IMR-90 (cell line): ENCODE data around the gene FGF12. TPM values are rescaled to one million over a fixed set of nuclear protein-coding genes. Genes with fewer than 3 reads are reported as not detected.

Experiments
- ATAC-seq: fragments of 200-7000 bp; cut with Tn5 transposase; 2 replicates; pipeline ENCODE4 v1.9.1; 2020; ENCODE audit warnings: low read depth, mild to moderate bottlenecking, moderate library complexity
- BruUV-seq: library from RNA; stranded (reverse); fragments of 400-500 nt; replicated peaks from 2 replicates; lab custom pipeline; 2021; lab: Mats Ljungman, UMichigan
- CTCF ChIA-PET: fragments of 300-600 bp; formaldehyde crosslinking; extraction: SDS; loops from one replicate; lab custom pipeline; 2021; ENCODE audit warnings: antibody characterized with exemption; lab: Yijun Ruan, JAX
- POLR2A ChIA-PET: fragments of 300-600 bp; sonication (Branson Sonifier 250); formaldehyde crosslinking; loops from one replicate; lab custom pipeline; 2022; ENCODE audit warnings: antibody characterized with exemption; ENCODE audit not compliant: unreplicated experiment; lab: Charles Lee
- DNase-seq: peaks from one replicate; pipeline ENCODE4 v3.0.0; 2013
- H2AFZ ChIP-seq: replicated peaks from 2 replicates; pipeline ENCODE3; 2013; ENCODE audit warnings: low read length, mild to moderate bottlenecking; ENCODE audit not compliant: poor library complexity
- H2AK5ac ChIP-seq: 2 replicates; pipeline ENCODE4 v1.6.1; 2013; ENCODE audit warnings: low read depth, low read length, inconsistent platforms
- H2AK9ac ChIP-seq: replicated peaks from 2 replicates; pipeline ENCODE3; 2013; ENCODE audit warnings: mild to moderate bottlenecking, low read depth, low read length, moderate library complexity; ENCODE audit not compliant: poor library complexity
- H2BK120ac ChIP-seq: 2 replicates; pipeline ENCODE4 v1.6.1; 2013; ENCODE audit warnings: low read depth, low read length, inconsistent platforms
- H2BK15ac ChIP-seq: 3 replicates; pipeline ENCODE4 v1.6.1; 2013; ENCODE audit warnings: low read depth, low read length, inconsistent platforms
- H2BK20ac ChIP-seq: 2 replicates; pipeline ENCODE4 v1.6.1; 2013; ENCODE audit warnings: low read depth, mild to moderate bottlenecking, inconsistent platforms, low read length, moderate library complexity
- H2BK5ac ChIP-seq: 2 replicates; pipeline ENCODE4 v1.6.1; 2013; ENCODE audit warnings: mild to moderate bottlenecking, low read depth, low read length, inconsistent platforms; ENCODE audit not compliant: poor library complexity, severe bottlenecking
- H3K14ac ChIP-seq: replicated peaks from 2 replicates; pipeline ENCODE4 v1.6.1; 2013; ENCODE audit warnings: low read depth, low read length, inconsistent platforms
- H3K18ac ChIP-seq: 2 replicates; pipeline ENCODE4 v1.6.1; 2013; ENCODE audit warnings: low read depth, low read length, control low read depth
- H3K23ac ChIP-seq: 2 replicates; pipeline ENCODE4 v1.6.1; 2013; ENCODE audit warnings: low read depth, low read length, inconsistent platforms
- H3K27ac ChIP-seq: 2 replicates; pipeline ENCODE4 v1.5.1; 2013; ENCODE audit warnings: mild to moderate bottlenecking, control low read depth, low read length; ENCODE audit not compliant: insufficient read depth
- H3K27me3 ChIP-seq: 2 replicates; pipeline ENCODE4 v1.6.1; 2013; ENCODE audit warnings: low read length; ENCODE audit not compliant: control insufficient read depth, insufficient read depth
- H3K36me3 ChIP-seq: 2 replicates; pipeline ENCODE4 v1.6.1; 2013; ENCODE audit warnings: low read length, mixed read lengths; ENCODE audit not compliant: control insufficient read depth, insufficient read depth
- H3K4ac ChIP-seq: 2 replicates; pipeline ENCODE4 v1.6.1; 2013; ENCODE audit warnings: low read depth, low read length, inconsistent platforms
- H3K4me1 ChIP-seq: 2 replicates; pipeline ENCODE4 v1.6.1; 2013; ENCODE audit warnings: low read length, mixed read lengths; ENCODE audit not compliant: control insufficient read depth, insufficient read depth
- H3K4me2 ChIP-seq: 2 replicates; pipeline ENCODE4 v1.6.1; 2013; ENCODE audit warnings: low read depth, mild to moderate bottlenecking, control low read depth, low read length, moderate library complexity
- H3K4me3 ChIP-seq: 2 replicates; pipeline ENCODE4 v1.5.1; 2013; ENCODE audit warnings: low read depth, mild to moderate bottlenecking, control low read depth, low read length, moderate library complexity; ENCODE audit not compliant: insufficient read depth
- H3K56ac ChIP-seq: 2 replicates; pipeline ENCODE4 v1.6.1; 2013; ENCODE audit warnings: low read length, inconsistent platforms; ENCODE audit not compliant: insufficient read depth; ENCODE audit errors: extremely low read depth
- H3K79me1 ChIP-seq, 2 experiments: 2 replicates each; pipeline ENCODE4 v1.6.1; 2013; ENCODE audit warnings: low read length in 2 of 2, inconsistent platforms in 1 of 2, low read depth in 1 of 2
- H3K9ac ChIP-seq: 2 replicates; pipeline ENCODE4 v1.6.1; 2013; ENCODE audit warnings: low read depth, low read length, control low read depth
- H3K9me1 ChIP-seq: 2 replicates; pipeline ENCODE4 v1.6.1; 2013; ENCODE audit warnings: low read length, inconsistent platforms; ENCODE audit not compliant: insufficient read depth
- H3K9me3 ChIP-seq: 2 replicates; pipeline ENCODE4 v1.6.1; 2013; ENCODE audit warnings: low read length; ENCODE audit not compliant: control insufficient read depth, insufficient read depth
- H4K20me1 ChIP-seq: 2 replicates; pipeline ENCODE4 v1.6.1; 2013; ENCODE audit warnings: low read length, inconsistent platforms; ENCODE audit not compliant: insufficient read depth
- H4K5ac ChIP-seq: 2 replicates; pipeline ENCODE4 v1.6.1; 2013; ENCODE audit warnings: mild to moderate bottlenecking, low read depth, low read length, control low read depth
- H4K8ac ChIP-seq, 2 experiments: 2 replicates each; pipeline ENCODE4 v1.6.1; 2013; ENCODE audit warnings: low read depth in 2 of 2, low read length in 2 of 2, control low read depth in 1 of 2, inconsistent platforms in 1 of 2
- H4K91ac ChIP-seq: 2 replicates; pipeline ENCODE4 v1.6.1; 2013; ENCODE audit warnings: low read depth, low read length, inconsistent platforms; ENCODE audit not compliant: insufficient read depth
- RAD21 ChIP-seq: IDR thresholded peaks from 2 replicates; pipeline ENCODE4 v1.6.1; 2012; ENCODE audit warnings: low read length, improper control_type of control experiment
- WGBS, 2 experiments: methylation state at CpG; one replicate each; pipeline versions ENCODE4 v1.1.5 to v1.1.7; 2013; ENCODE audit warnings: missing lambda C conversion rate in 2 of 2; ENCODE audit not compliant: insufficient read length in 1 of 2; ENCODE audit errors: extremely low coverage in 2 of 2; 5-methylcytosine and 5-hydroxymethylcytosine counted together
- dilution Hi-C: fragments of 300-500 bp; cut with HindIII; formaldehyde crosslinking; loops from one replicate; pipeline ENCODE4 v1.14.3; 2018; ENCODE audit warnings: low sequenced_read_pairs; ENCODE audit not compliant: unreplicated experiment
- in situ Hi-C: fragments of 300-500 bp; cut with MboI; formaldehyde crosslinking; loops from 3 replicates; pipeline ENCODE4 v1.14.3; 2019; ENCODE audit warnings: low sequenced_read_pairs, inconsistent platforms, mixed read lengths
- intact Hi-C: fragments of 100-400 bp; cut with micrococcal nuclease; formaldehyde crosslinking; loops from 2 replicates; pipeline ENCODE4 v1.10.0; 2022
- polyA plus RNA-seq, 3 experiments: library from polyadenylated mRNA; depleted of rRNA; stranded (reverse); fragments of >200 nt; gene quantifications; 2 replicates each; pipeline ENCODE4 v1.2.3, GENCODE V29; 2012; ENCODE audit warnings: low replicate concordance in 1 of 3
- total RNA-seq: library from RNA; depleted of rRNA; stranded (reverse); fragments of >200 nt; gene quantifications from 2 replicates; pipeline ENCODE4 v1.2.3, GENCODE V29; 2012

Gene FGF12
- total and polyA plus RNA-seq, 2 of the 4 experiments (the other 2 are of a cell fraction): not detected

DNA sequence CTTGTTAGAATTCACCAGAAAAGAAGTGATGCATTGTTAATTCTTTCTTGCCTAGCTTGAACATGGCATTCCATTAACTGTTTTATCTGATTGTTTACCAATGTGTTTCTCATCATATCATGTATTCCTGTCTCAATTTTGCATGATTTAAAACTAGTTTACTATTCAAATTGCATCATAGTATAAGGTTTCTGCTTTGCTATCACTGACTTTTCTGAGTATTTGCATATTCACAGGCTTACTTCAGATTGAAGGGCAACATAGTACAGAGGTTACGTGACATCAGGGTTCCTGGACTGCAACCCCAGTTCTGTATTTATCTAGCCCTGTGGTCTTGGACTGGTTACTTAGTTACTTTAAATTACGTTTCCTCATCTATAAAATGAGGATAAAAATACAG, 561.8 kb downstream of the FGF12 start:
- Histone ChIP-seq H3K18ac (no peak overlapping the region), H3K9me1 (no peaks in the 10 kb centered on the region), H4K91ac (no peak overlapping the region), H3K79me1 (no peaks in the 10 kb centered on the region), H3K4me1 (no peaks in the 10 kb centered on the region), H3K56ac (no peak overlapping the region), H4K5ac (no peak overlapping the region), H2BK20ac (no peak overlapping the region), H3K27ac (no peak overlapping the region), H3K9me3 (peaks cover 6% of the 10 kb centered on the region), H3K14ac (no peak overlapping the region), H2BK15ac (no peak overlapping the region), H4K20me1 (no peaks in the 10 kb centered on the region), H3K23ac (no peak overlapping the region), H3K36me3 (no peaks in the 10 kb centered on the region), H3K9ac (no peak overlapping the region), H2AK5ac (no peak overlapping the region), H3K4me3 (no peak overlapping the region), H2AK9ac (no peak overlapping the region), H3K27me3 (no peaks in the 10 kb centered on the region), H2BK120ac (no peak overlapping the region), H2BK5ac (no peak overlapping the region), H3K4ac (no peak overlapping the region), H3K4me2 (no peak overlapping the region), H4K8ac (no peak overlapping the region), H2AFZ (no peak overlapping the region)
- ATAC-seq: no peak
- ChIA-PET CTCF (no interaction called here), POLR2A (no interaction called here)
- WGBS, 2 experiments: no CpG with 5 or more reads among the region's 2 CpGs
- BruUV-seq: no TSS peak
- in situ Hi-C loops (no loop called here), intact Hi-C loops (no loop called here), dilution Hi-C loops (no loop called here)
- DNase-seq: no peak
- TF ChIP-seq RAD21: no peak
